ENCODE data around the gene GPBP1L1.

- TF ChIP-seq EZH2phosphoT487 (IDR thresholded peaks at IDR 0.05; ENCODE audit: insufficient read depth, low read depth), result no peak
- TF ChIP-seq EZH2 (IDR thresholded peaks at IDR 0.05; ENCODE audit: insufficient read depth, poor library complexity, severe bottlenecking), result no peak
Observed at GRCh38 chr1:45654540-45655280, 31.6 kb downstream of the GPBP1L1 start.

Measured in GM23248 (cell line).